ENCODE measurements around the gene RPL13A.

DNA sequence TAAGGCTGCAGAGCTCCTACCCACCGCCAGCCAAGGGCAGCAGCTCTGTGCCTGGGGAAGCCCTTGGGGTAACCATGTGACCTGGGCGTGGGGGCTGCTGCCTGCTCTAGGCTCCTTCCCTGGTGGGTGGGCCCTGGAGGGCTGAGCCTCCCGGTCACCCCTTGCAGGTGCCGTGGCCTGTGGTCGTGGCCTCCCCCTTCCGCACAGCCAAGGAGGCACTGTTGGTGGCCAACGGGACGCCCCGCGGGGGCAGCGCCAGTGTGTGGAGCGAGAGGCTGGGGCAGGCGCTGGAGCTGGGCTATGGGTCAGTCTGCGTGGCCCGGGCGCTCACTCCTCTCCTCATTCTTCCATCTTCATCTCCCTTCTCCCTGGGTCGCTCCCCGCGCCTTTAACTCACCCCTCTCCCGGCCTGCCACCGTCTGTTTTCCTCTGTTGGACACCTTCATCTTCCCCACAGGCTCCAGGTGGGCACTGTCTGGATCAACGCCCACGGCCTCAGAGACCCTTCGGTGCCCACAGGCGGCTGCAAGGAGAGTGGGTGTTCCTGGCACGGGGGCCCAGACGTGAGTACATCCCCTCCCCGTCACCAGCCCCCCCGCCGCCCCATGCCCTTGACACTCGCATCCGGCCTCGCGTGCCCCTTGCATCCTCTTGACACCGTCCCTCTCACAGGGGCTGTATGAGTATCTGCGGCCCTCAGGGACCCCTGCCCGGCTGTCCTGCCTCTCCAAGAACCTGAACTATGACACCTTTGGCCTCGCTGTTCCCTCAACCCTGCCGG, 23.3 kb upstream of the RPL13A start:
- no peak for TF ChIP-seq BACH2 (CRISPR knock-in tag; IDR thresholded peaks at IDR 0.05; ENCODE audit: borderline replicate concordance)
- TF ChIP-seq PATZ1 (CRISPR knock-in tag; IDR thresholded peaks at IDR 0.05; ENCODE audit: borderline replicate concordance): no peak
- TF ChIP-seq CSDC2 (CRISPR knock-in tag; IDR thresholded peaks at IDR 0.05): no peak
- no peak for TF ChIP-seq GLIS3 (CRISPR knock-in tag; IDR thresholded peaks at IDR 0.05)
- no peak for TF ChIP-seq ARNTL (CRISPR knock-in tag; IDR thresholded peaks at IDR 0.05; ENCODE audit: borderline replicate concordance, low read depth)
- TF ChIP-seq ZFP3 (CRISPR knock-in tag; IDR thresholded peaks at IDR 0.05): no peak
- no peak for TF ChIP-seq TCF4 (CRISPR knock-in tag; IDR thresholded peaks at IDR 0.05; ENCODE audit: borderline replicate concordance)
- TF ChIP-seq ZNF8 (CRISPR knock-in tag; IDR thresholded peaks at IDR 0.05): no peak
- TF ChIP-seq CREB5 (CRISPR knock-in tag; IDR thresholded peaks at IDR 0.05; ENCODE audit: low read depth): no peak
- TF ChIP-seq OSR1 (CRISPR knock-in tag; IDR thresholded peaks at IDR 0.05): no peak
- no peak for TF ChIP-seq ISL1 (CRISPR knock-in tag; IDR thresholded peaks at IDR 0.05)
- no peak for TF ChIP-seq CSRNP3 (CRISPR knock-in tag; IDR thresholded peaks at IDR 0.05)
- no peak for TF ChIP-seq PPARA (CRISPR knock-in tag; IDR thresholded peaks at IDR 0.05; ENCODE audit: borderline replicate concordance)

Measured in SK-N-SH treated with all-trans-retinoic acid at 6 μM for 48 hours (cell line).